GM12878 (cell line): ENCODE results near the gene DAPK2. TPM values are rescaled to one million over a fixed set of nuclear protein-coding genes. Genes with fewer than 3 reads are reported as not detected.

Source experiments
- ATAC-seq: fragments of 200-7000 bp; cut with Tn5 transposase; 3 replicates; pipeline ENCODE4 v1.9.1; 2020; ENCODE audit warnings: mild to moderate bottlenecking, moderate library complexity
- BruUV-seq: library from RNA; stranded (reverse); fragments of 400-500 nt; replicated peaks from 2 replicates; lab custom pipeline; 2021; lab: Mats Ljungman, UMichigan
- CTCF ChIA-PET: fragments of 300-600 bp; sonication (Branson Sonifier 250); formaldehyde crosslinking; extraction: SDS; loops from one replicate; lab custom pipeline; 2021; ENCODE audit warnings: inconsistent platforms; lab: Yijun Ruan, JAX
- POLR2A ChIA-PET: fragments of 350-600 bp; formaldehyde crosslinking; extraction: SDS; loops from one replicate; lab custom pipeline; 2021; ENCODE audit warnings: inconsistent platforms; lab: Charles Lee
- RAD21 ChIA-PET: fragments of 300-600 bp; sonication (Branson Sonifier 250); formaldehyde crosslinking; loops from one replicate; lab custom pipeline; 2023; ENCODE audit warnings: antibody characterized with exemption; ENCODE audit not compliant: unreplicated experiment; lab: Charles Lee
- SMC1A ChIA-PET: fragments of 300-600 bp; sonication (Branson Sonifier 250); formaldehyde crosslinking; loops from one replicate; lab custom pipeline; 2023; ENCODE audit not compliant: unreplicated experiment, uncharacterized antibody; lab: Charles Lee
- DNase-seq: peaks from one replicate; pipeline ENCODE4 v3.0.0-alpha.2; 2011; ENCODE audit warnings: low read depth, low spot score
- FAIRE-seq: peaks from 3 replicates; lab custom pipeline; 2011; peaks lifted over from hg19 to GRCh38; lab: Jason Lieb, UNC
- H2AFZ ChIP-seq: 2 replicates; pipeline ENCODE4 v1.6.0; 2011; ENCODE audit warnings: low read depth, low read length, control low read depth; ENCODE audit not compliant: control insufficient read depth
- H3K27ac ChIP-seq: 2 replicates; pipeline ENCODE4 v1.5.1; 2011; ENCODE audit warnings: control low read depth; ENCODE audit not compliant: control insufficient read depth, insufficient read depth
- H3K27me3 ChIP-seq, 2 experiments: replicated peaks in 1 of 2; 2 replicates each; pipeline versions ENCODE4 v1.6.0 to v1.6.1; 2011; ENCODE audit warnings: low read length in 1 of 2; ENCODE audit not compliant: control insufficient read depth in 2 of 2, insufficient read depth in 2 of 2
- H3K36me3 ChIP-seq, 2 experiments: 2 replicates each; pipeline ENCODE4 v1.5.1; 2011; ENCODE audit warnings: low read length in 1 of 2; ENCODE audit not compliant: control insufficient read depth in 2 of 2, insufficient read depth in 2 of 2
- H3K4me1 ChIP-seq: 2 replicates; pipeline ENCODE4 v1.6.1; 2011; ENCODE audit warnings: mild to moderate bottlenecking, low read length, moderate library complexity, mixed read lengths; ENCODE audit not compliant: control insufficient read depth, insufficient read depth
- H3K4me2 ChIP-seq: 2 replicates; pipeline ENCODE4 v1.6.0; 2011; ENCODE audit warnings: control low read depth; ENCODE audit not compliant: control insufficient read depth, insufficient read depth
- H3K4me3 ChIP-seq: fragments of 200-600 bp; sonication (generic); 2 replicates; pipeline ENCODE4 v1.5.1; 2016
- H3K79me2 ChIP-seq: 2 replicates; pipeline ENCODE4 v1.6.0; 2011; ENCODE audit warnings: low read length; ENCODE audit not compliant: control insufficient read depth, insufficient read depth
- H3K9ac ChIP-seq: 2 replicates; pipeline ENCODE4 v1.8.0; 2011; ENCODE audit warnings: low read length, control low read depth, mixed read lengths; ENCODE audit not compliant: control insufficient read depth, insufficient read depth
- H3K9me3 ChIP-seq: replicated peaks from 3 replicates; pipeline ENCODE4 v1.5.1; 2011; ENCODE audit warnings: mild to moderate bottlenecking, low read length; ENCODE audit not compliant: control insufficient read depth, insufficient read depth
- H4K20me1 ChIP-seq: 2 replicates; pipeline ENCODE4 v1.6.0; 2011; ENCODE audit not compliant: control insufficient read depth, insufficient read depth
- ESRRA ChIP-seq: IDR thresholded peaks from 2 replicates; pipeline ENCODE4 v1.6.1; 2012; ENCODE audit warnings: mild to moderate bottlenecking, low read length, improper control_type of control experiment
- IKZF1 ChIP-seq: fragments of 450-650 bp; conservative IDR thresholded peaks from 2 replicates; pipeline ENCODE4 v1.6.1; 2017; ENCODE audit warnings: antibody characterized with exemption, mild to moderate bottlenecking
- JUNB ChIP-seq: IDR thresholded peaks from 2 replicates; pipeline ENCODE4 v1.6.1; 2016; ENCODE audit warnings: antibody characterized with exemption, mild to moderate bottlenecking
- NR2C1 ChIP-seq: fragments of 450-650 bp; IDR thresholded peaks from 2 replicates; pipeline ENCODE4 v1.6.1; 2017; ENCODE audit warnings: antibody characterized with exemption, mild to moderate bottlenecking, moderate library complexity
- PAX5 ChIP-seq: IDR thresholded peaks from 2 replicates; pipeline ENCODE4 v1.6.1; 2011; ENCODE audit warnings: low read depth, low read length, borderline replicate concordance
- RAD51 ChIP-seq: fragments of 450-650 bp; IDR thresholded peaks from 2 replicates; pipeline ENCODE4 v1.6.1; 2016; ENCODE audit warnings: moderate library complexity, mild to moderate bottlenecking, inconsistent platforms
- ZSCAN29 ChIP-seq: fragments of 450-650 bp; IDR thresholded peaks from 2 replicates; pipeline ENCODE4 v1.6.1; 2017; ENCODE audit warnings: mild to moderate bottlenecking, moderate library complexity
- WGBS: methylation state at CpG from one replicate; pipeline ENCODE4 v1.1.6; 2016; ENCODE audit warnings: low lambda C conversion rate; ENCODE audit not compliant: insufficient replicate concordance, insufficient coverage; ENCODE audit errors: missing lambda C conversion rate; 5-methylcytosine and 5-hydroxymethylcytosine counted together
- in situ Hi-C: fragments of 300-500 bp; cut with MboI; formaldehyde crosslinking; loops from 9 replicates; pipeline ENCODE4 v1.14.3; 2018; ENCODE audit warnings: mixed read lengths
- intact Hi-C: fragments of 100-400 bp; cut with micrococcal nuclease; formaldehyde crosslinking; loops from one replicate; pipeline ENCODE4 v1.14.2; 2022; ENCODE audit not compliant: unreplicated experiment
- polyA plus RNA-seq, 11 experiments: library from polyadenylated mRNA; depleted of rRNA in 4 of 11; unstranded in 6 of 11; stranded (reverse) in 5 of 11; fragments of >200 nt; fragmentation: Nextera tagmentation in 4 of 11; fragmentation: Illumina TruSeq in 1 of 11; extraction: Ambion mirVana in 4 of 11; extraction: Trizol in 1 of 11; gene quantifications; 1 replicate in 1 of 11; 2 replicates in 10 of 11; pipeline versions ENCODE4 v1.2.1 to v1.2.3, GENCODE V29; 2011 to 2016; ENCODE audit warnings: inconsistent platforms in 2 of 11, missing spikeins in 2 of 11, low read depth in 1 of 11
- total RNA-seq, 4 experiments: library from RNA; depleted of rRNA in 3 of 4; stranded (reverse); fragments of >200 nt in 3 of 4; fragmentation: Illumina TruSeq in 1 of 4; extraction: Trizol in 1 of 4; gene quantifications; 2 replicates each; pipeline versions ENCODE4 v1.2.1 to v1.2.3, GENCODE V29; 2013 to 2021
- TF ChIP-seq, protein P1 (sequence below): fragments of 450-650 bp; IDR thresholded peaks from 2 replicates; pipeline ENCODE4 v1.6.1; 2017; ENCODE audit warnings: low read depth, mild to moderate bottlenecking, moderate library complexity
- TF ChIP-seq, protein P2 (sequence below): fragments of 450-650 bp; IDR thresholded peaks from 2 replicates; pipeline ENCODE4 v1.6.1; 2017; ENCODE audit warnings: mild to moderate bottlenecking, moderate library complexity

DAPK2 gene
- total and polyA plus RNA-seq, 10 of the 15 experiments (the other 5 are each of a cell fraction or from before 2014, with no cell fraction given) = 0.69 to 8.4 (median 4.1) TPM

DNA sequence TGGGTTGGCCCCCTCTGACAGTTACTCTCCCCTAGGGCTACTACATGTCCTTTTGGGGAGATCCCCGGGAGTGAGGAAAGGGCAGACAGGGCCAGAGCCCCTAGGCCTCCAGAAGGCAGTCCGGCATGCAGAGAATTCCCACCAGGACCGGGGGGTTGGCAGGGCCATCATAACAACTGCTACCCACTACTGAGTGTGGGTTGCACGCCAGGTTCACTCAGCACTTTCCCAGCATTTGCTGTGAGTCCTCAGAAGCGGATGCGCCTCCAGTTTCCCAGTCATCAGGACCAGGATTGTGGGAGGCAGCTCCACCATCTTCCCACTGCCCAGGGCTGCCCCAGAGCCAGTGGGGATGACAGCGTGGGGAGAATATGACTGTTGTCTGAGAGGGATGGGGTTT, 161.3 kb downstream of the DAPK2 start:
- ChIA-PET SMC1A (no interaction called here), RAD21 (interaction anchor here (1.5 kb wide), 1 partner anchor 86 kb away, joined by 6 read pairs; no protein-coding TSS in a partner anchor), CTCF (interaction anchor here (1.0 to 5.7 kb wide), 3 partner anchors 7 to 133 kb away, joined by 3 to 35 read pairs (median 4); no protein-coding TSS in a partner anchor), POLR2A (interaction anchor here (5.4 kb wide), 1 partner anchor 15 kb away, joined by 53 read pairs; no protein-coding TSS in a partner anchor)
- ATAC-seq = no peak
- Histone ChIP-seq H2AFZ (no peak overlapping the region), H3K79me2 (no peaks in the 10 kb centered on the region), H3K36me3 (no peaks in the 10 kb centered on the region), H3K4me1 (peaks cover 45% of the 10 kb centered on the region), H3K27ac (no peak overlapping the region; the same call in 1 of the 2 replicates), H3K27me3 (no peaks in the 10 kb centered on the region), H3K4me2 (no peak overlapping the region), H3K9ac (no peak overlapping the region), H3K4me3 (no peak overlapping the region), H4K20me1 (no peaks in the 10 kb centered on the region), H3K9me3 (no peaks in the 10 kb centered on the region)
- TF ChIP-seq IKZF1 (0 out of 2 replicates have a peak, but pooled peaks have one; percentile 15), PAX5 (no peak), NR2C1 (no peak), RAD51 (no peak)
- BruUV-seq = no TSS peak
- WGBS = 94% methylated on average over 7 of the region's 7 CpGs
- in situ Hi-C loops = no loop called here
- intact Hi-C loops = no loop called here
- no peak for DNase-seq
- FAIRE-seq = no peak

DNA sequence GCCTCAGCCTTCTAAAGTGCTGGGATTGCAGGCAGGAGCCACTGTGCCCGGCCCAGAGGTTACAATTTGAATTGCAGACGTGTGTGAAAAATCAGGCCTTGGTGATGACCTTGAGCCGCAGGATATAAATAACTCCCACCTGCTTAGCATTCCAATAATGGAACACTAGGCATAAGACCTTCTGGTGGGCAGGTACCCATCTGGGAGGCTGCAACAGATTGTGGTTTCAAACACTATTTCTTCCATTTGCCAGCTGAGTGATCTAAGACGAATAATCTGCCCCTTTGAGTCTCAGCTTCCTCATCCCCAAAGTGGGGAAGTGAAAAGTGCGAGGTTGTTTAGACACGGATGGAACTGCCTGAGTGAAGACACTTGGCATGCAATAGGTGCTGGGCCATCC, 164.9 kb downstream of the DAPK2 start:
- RAD21 ChIA-PET = interaction anchor here (0.9 to 7.2 kb wide), 15 partner anchors 11 to 272 kb away, joined by 3 to 77 read pairs (median 6); partner anchors contain the start of gene DAPK2
- no peaks in the 10 kb centered on the region for H3K9me3 ChIP-seq
- H3K4me3 ChIP-seq = no peak overlapping the region
- no peaks in the 10 kb centered on the region for H3K36me3 ChIP-seq
- H3K27me3 ChIP-seq = no peaks in the 10 kb centered on the region
- peak overlapping the region; percentile 22 for H2AFZ ChIP-seq
- CTCF ChIA-PET = interaction anchor here (0.6 to 6.1 kb wide), 15 partner anchors 9 to 225 kb away, joined by 3 to 37 read pairs (median 5); partner anchors contain the start of gene HERC1
- no peaks in the 10 kb centered on the region for H4K20me1 ChIP-seq
- POLR2A ChIA-PET = interaction anchor here (0.7 to 5.4 kb wide), 13 partner anchors 9 to 163 kb away, joined by 3 to 53 read pairs (median 5); partner anchors contain the start of gene HERC1
- peak; percentile 81 for DNase-seq
- peaks cover 53% of the 10 kb centered on the region for H3K4me1 ChIP-seq
- peak; percentile 69 for ATAC-seq
- peak overlapping the region; percentile 66 for H3K27ac ChIP-seq
- no peaks in the 10 kb centered on the region for H3K79me2 ChIP-seq
- 8% methylated on average over 6 of the region's 6 CpGs for WGBS
- in situ Hi-C loops (no loop called here), intact Hi-C loops (no loop called here)
- FAIRE-seq = no peak
- peak overlapping the region; percentile 68 for H3K4me2 ChIP-seq
- BruUV-seq = no TSS peak
- H3K9ac ChIP-seq = peak overlapping the region; percentile 18; the same call in 1 of the 2 replicates
- SMC1A ChIA-PET = interaction anchor here (1.0 to 7.4 kb wide), 17 partner anchors 8 to 131 kb away, joined by 3 to 143 read pairs (median 8); partner anchors contain the start of gene HERC1
- TF ChIP-seq, protein P1, sequence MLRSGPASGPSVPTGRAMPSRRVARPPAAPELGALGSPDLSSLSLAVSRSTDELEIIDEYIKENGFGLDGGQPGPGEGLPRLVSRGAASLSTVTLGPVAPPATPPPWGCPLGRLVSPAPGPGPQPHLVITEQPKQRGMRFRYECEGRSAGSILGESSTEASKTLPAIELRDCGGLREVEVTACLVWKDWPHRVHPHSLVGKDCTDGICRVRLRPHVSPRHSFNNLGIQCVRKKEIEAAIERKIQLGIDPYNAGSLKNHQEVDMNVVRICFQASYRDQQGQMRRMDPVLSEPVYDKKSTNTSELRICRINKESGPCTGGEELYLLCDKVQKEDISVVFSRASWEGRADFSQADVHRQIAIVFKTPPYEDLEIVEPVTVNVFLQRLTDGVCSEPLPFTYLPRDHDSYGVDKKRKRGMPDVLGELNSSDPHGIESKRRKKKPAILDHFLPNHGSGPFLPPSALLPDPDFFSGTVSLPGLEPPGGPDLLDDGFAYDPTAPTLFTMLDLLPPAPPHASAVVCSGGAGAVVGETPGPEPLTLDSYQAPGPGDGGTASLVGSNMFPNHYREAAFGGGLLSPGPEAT = peak; percentile 57; the same call in 1 of the 2 replicates
- TF ChIP-seq ZSCAN29 (peak; percentile 64; the same call in 1 of the 2 replicates), JUNB (no peak), ESRRA (no peak)
- TF ChIP-seq, protein P2, sequence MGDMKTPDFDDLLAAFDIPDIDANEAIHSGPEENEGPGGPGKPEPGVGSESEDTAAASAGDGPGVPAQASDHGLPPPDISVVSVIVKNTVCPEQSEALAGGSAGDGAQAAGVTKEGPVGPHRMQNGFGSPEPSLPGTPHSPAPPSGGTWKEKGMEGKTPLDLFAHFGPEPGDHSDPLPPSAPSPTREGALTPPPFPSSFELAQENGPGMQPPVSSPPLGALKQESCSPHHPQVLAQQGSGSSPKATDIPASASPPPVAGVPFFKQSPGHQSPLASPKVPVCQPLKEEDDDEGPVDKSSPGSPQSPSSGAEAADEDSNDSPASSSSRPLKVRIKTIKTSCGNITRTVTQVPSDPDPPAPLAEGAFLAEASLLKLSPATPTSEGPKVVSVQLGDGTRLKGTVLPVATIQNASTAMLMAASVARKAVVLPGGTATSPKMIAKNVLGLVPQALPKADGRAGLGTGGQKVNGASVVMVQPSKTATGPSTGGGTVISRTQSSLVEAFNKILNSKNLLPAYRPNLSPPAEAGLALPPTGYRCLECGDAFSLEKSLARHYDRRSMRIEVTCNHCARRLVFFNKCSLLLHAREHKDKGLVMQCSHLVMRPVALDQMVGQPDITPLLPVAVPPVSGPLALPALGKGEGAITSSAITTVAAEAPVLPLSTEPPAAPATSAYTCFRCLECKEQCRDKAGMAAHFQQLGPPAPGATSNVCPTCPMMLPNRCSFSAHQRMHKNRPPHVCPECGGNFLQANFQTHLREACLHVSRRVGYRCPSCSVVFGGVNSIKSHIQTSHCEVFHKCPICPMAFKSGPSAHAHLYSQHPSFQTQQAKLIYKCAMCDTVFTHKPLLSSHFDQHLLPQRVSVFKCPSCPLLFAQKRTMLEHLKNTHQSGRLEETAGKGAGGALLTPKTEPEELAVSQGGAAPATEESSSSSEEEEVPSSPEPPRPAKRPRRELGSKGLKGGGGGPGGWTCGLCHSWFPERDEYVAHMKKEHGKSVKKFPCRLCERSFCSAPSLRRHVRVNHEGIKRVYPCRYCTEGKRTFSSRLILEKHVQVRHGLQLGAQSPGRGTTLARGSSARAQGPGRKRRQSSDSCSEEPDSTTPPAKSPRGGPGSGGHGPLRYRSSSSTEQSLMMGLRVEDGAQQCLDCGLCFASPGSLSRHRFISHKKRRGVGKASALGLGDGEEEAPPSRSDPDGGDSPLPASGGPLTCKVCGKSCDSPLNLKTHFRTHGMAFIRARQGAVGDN = peak; percentile 64; the same call in 1 of the 2 replicates
